Loucy (cell line): ENCODE measurements around the gene MARS1.
"Not testable (repeated sequence)": the region's sequence is repeated elsewhere in the genome, so short reads cannot be mapped to it uniquely, and the experiment has no call there.

ENCODE experiments used
- H2AFZ ChIP-seq: fragments of 200-600 bp; sonication (generic); 2 replicates; pipeline ENCODE4 v1.6.0; 2016; ENCODE audit warnings: antibody characterized with exemption, mild to moderate bottlenecking, low read length, moderate library complexity
- H3F3A ChIP-seq: fragments of 200-600 bp; 2 replicates; pipeline ENCODE4 v1.6.0; 2016; ENCODE audit warnings: antibody characterized with exemption, low read depth, mild to moderate bottlenecking
- H3K27me3 ChIP-seq: fragments of 200-600 bp; sonication (generic); 2 replicates; pipeline ENCODE4 v1.6.1; 2014; ENCODE audit warnings: low read length, mild to moderate bottlenecking; ENCODE audit not compliant: insufficient read depth, poor library complexity, severe bottlenecking
- H3K36me3 ChIP-seq: fragments of 200-600 bp; sonication (generic); 2 replicates; pipeline ENCODE4 v1.6.1; 2016; ENCODE audit warnings: low read length; ENCODE audit not compliant: insufficient read depth
- H3K4me1 ChIP-seq: fragments of 200-600 bp; sonication (generic); 2 replicates; pipeline ENCODE4 v1.5.1; 2014; ENCODE audit warnings: low read length, mild to moderate bottlenecking; ENCODE audit not compliant: insufficient read depth, poor library complexity, severe bottlenecking
- H3K4me2 ChIP-seq: fragments of 200-600 bp; sonication (generic); 2 replicates; pipeline ENCODE4 v1.6.0; 2014; ENCODE audit warnings: antibody characterized with exemption, low read length, low read depth, mild to moderate bottlenecking; ENCODE audit not compliant: poor library complexity, severe bottlenecking
- H3K4me3 ChIP-seq: fragments of 200-600 bp; sonication (generic); 2 replicates; pipeline ENCODE4 v1.5.1; 2014; ENCODE audit warnings: low read length, mild to moderate bottlenecking, mixed read lengths; ENCODE audit not compliant: poor library complexity, severe bottlenecking
- H3K79me2 ChIP-seq: fragments of 200-600 bp; sonication (generic); 2 replicates; pipeline ENCODE4 v1.6.1; 2014; ENCODE audit warnings: low read length; ENCODE audit not compliant: insufficient read depth
- H3K9ac ChIP-seq: fragments of 200-600 bp; sonication (generic); 2 replicates; pipeline ENCODE4 v1.6.0; 2014; ENCODE audit warnings: mild to moderate bottlenecking, low read depth, low read length, moderate library complexity; ENCODE audit not compliant: poor library complexity, severe bottlenecking
- H3K9me2 ChIP-seq: fragments of 200-600 bp; sonication (generic); replicated peaks from 2 replicates; pipeline ENCODE4 v1.6.1; 2016; ENCODE audit warnings: low read depth, low read length, mixed read lengths
- H3K9me3 ChIP-seq: fragments of 200-600 bp; sonication (generic); 2 replicates; pipeline ENCODE4 v1.6.1; 2014; ENCODE audit warnings: mild to moderate bottlenecking, antibody characterized with exemption, low read length, low read depth; ENCODE audit not compliant: insufficient read depth
- H4K20me1 ChIP-seq: fragments of 200-600 bp; sonication (generic); 2 replicates; pipeline ENCODE4 v1.6.0; 2014; ENCODE audit warnings: antibody characterized with exemption, low read length, mild to moderate bottlenecking; ENCODE audit not compliant: insufficient read depth, poor library complexity, severe bottlenecking
- EZH2phosphoT487 ChIP-seq: fragments of 200-600 bp; IDR thresholded peaks from 2 replicates; pipeline ENCODE4 v1.6.1; 2018; ENCODE audit warnings: antibody characterized with exemption, mild to moderate bottlenecking, moderate library complexity, borderline replicate concordance
- TF ChIP-seq, protein P1 (sequence below): fragments of 200-600 bp; sonication (generic); conservative IDR thresholded peaks from 2 replicates; pipeline ENCODE4 v1.5.1; 2014; ENCODE audit warnings: mild to moderate bottlenecking, antibody characterized with exemption, low read length

The MARS1 gene

DNA sequence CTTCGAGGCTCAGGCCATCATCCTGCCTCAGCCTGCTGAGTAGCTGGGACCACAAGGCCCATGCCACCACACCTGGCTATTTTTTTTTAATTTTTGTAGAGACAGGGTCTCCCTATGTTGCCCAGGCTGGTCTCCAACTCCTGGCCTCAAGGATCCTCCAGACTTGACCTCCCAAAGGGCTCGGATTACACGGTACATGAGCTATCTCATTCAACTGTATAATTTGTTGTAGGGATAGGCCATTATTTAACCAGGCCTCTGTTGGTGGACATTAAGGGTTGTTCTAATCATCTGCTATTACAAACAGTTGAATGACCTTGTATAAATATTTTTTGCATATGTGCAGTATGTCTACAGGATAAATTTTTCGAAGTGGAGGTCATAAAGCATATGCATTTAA is 71.0 kb downstream of the MARS1 start:
- Histone ChIP-seq H3K79me2 (no peaks in the 10 kb centered on the region), H3F3A (no peaks in the 10 kb centered on the region), H3K9ac (no peak overlapping the region), H4K20me1 (no peaks in the 10 kb centered on the region), H3K4me1 (no peaks in the 10 kb centered on the region), H2AFZ (no peak overlapping the region), H3K36me3 (no peaks in the 10 kb centered on the region), H3K4me3 (no peak overlapping the region), H3K9me3 (no peaks in the 10 kb centered on the region), H3K27me3 (no peaks in the 10 kb centered on the region), H3K9me2 (no peaks in the 10 kb centered on the region), H3K4me2 (no peak overlapping the region)
- TF ChIP-seq EZH2phosphoT487 = no peak
- TF ChIP-seq, protein P1, sequence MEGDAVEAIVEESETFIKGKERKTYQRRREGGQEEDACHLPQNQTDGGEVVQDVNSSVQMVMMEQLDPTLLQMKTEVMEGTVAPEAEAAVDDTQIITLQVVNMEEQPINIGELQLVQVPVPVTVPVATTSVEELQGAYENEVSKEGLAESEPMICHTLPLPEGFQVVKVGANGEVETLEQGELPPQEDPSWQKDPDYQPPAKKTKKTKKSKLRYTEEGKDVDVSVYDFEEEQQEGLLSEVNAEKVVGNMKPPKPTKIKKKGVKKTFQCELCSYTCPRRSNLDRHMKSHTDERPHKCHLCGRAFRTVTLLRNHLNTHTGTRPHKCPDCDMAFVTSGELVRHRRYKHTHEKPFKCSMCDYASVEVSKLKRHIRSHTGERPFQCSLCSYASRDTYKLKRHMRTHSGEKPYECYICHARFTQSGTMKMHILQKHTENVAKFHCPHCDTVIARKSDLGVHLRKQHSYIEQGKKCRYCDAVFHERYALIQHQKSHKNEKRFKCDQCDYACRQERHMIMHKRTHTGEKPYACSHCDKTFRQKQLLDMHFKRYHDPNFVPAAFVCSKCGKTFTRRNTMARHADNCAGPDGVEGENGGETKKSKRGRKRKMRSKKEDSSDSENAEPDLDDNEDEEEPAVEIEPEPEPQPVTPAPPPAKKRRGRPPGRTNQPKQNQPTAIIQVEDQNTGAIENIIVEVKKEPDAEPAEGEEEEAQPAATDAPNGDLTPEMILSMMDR = no peak

DNA sequence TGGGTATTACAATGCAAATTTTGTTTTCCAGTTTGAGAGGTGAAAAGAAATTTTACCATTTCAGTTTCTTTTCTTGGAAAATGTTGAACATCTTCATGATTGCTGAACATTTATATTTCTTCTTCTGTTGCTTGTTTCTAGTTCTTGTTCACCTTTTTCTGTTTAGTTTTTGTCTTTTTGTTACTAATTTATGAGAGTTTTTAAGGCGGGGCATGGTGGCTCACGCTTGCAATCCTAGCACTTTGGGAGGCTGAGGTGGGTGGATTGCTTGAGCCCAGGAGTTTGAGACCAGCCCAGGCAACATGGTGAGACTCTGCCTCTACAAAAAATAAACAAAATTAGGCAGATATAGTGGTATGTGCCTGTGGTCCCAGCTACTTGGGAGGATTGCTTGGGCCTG is 72.6 kb downstream of the MARS1 start:
- Histone ChIP-seq H3K4me3 (no peak overlapping the region), H2AFZ (no peak overlapping the region), H3K9ac (no peak overlapping the region), H3K4me2 (no peak overlapping the region), H3K27me3 (no peaks in the 10 kb centered on the region), H3K4me1 (no peaks in the 10 kb centered on the region), H3K9me2 (no peaks in the 10 kb centered on the region), H3K79me2 (no peaks in the 10 kb centered on the region), H3F3A (no peaks in the 10 kb centered on the region), H3K36me3 (no peaks in the 10 kb centered on the region), H4K20me1 (no peaks in the 10 kb centered on the region), H3K9me3 (no peaks in the 10 kb centered on the region)
- no peak for TF ChIP-seq EZH2phosphoT487
- TF ChIP-seq, protein P1 = no peak

DNA sequence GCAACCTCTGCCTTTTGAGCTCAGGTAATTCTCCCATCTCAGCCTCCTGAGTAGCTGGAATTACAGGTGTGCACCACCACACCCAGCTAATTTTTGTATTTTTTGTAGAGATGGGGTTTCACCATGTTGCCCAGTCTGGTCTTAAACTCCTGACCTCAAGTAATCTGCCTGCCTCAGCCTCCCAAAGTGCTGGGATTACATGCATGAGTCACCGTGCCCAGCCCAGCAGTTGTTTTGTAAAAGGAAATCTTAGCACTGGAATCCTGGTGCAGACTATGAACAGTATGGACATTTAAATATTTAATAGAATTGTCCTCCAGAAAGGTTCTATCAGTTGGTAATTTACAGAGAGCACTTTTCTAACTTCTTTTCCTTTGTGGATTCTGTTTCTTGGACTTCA is 73.2 kb downstream of the MARS1 start:
- not testable (repeated sequence) for H3K79me2 ChIP-seq, H3K9me3 ChIP-seq, H3K27me3 ChIP-seq, H4K20me1 ChIP-seq, H3K9me2 ChIP-seq, H3K36me3 ChIP-seq, H3K9ac ChIP-seq, H3F3A ChIP-seq, H3K4me3 ChIP-seq, H2AFZ ChIP-seq, H3K4me2 ChIP-seq, H3K4me1 ChIP-seq

DNA sequence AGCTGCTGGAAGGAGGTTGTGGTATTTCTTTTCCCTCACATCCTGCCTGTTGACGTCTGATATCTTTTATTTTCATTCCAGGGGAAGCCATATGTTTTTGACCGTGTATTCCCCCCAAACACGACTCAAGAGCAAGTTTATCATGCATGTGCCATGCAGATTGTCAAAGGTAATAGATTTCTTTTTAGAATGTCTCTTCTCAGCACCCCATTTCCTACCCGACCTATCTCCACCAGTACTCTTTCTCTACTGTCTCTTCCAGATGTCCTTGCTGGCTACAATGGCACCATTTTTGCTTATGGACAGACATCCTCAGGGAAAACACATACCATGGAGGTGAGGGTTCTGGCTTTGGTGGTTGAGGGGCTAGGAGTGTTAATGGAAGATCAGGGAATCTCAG is 75.5 kb downstream of the MARS1 start:
- H3K27me3 ChIP-seq = no peaks in the 10 kb centered on the region
- TF ChIP-seq EZH2phosphoT487 = no peak
- TF ChIP-seq, protein P1 = no peak
- no peaks in the 10 kb centered on the region for H3K9me3 ChIP-seq
- no peak overlapping the region for H2AFZ ChIP-seq
- H3K4me1 ChIP-seq = no peaks in the 10 kb centered on the region
- no peak overlapping the region for H3K9ac ChIP-seq
- no peaks in the 10 kb centered on the region for H3K9me2 ChIP-seq
- no peaks in the 10 kb centered on the region for H3K79me2 ChIP-seq
- no peak overlapping the region for H3K4me2 ChIP-seq
- no peaks in the 10 kb centered on the region for H4K20me1 ChIP-seq
- H3K4me3 ChIP-seq = no peak overlapping the region
- H3F3A ChIP-seq = no peaks in the 10 kb centered on the region
- no peaks in the 10 kb centered on the region for H3K36me3 ChIP-seq
